Measurements from ENCODE around the gene PTPRH. TPM values are rescaled to one million over a fixed set of nuclear protein-coding genes. Genes with fewer than 3 reads are reported as not detected.
"Not testable (repeated sequence)": the region's sequence is repeated elsewhere in the genome, so short reads cannot be mapped to it uniquely, and the experiment has no call there.

PTPRH gene
- total RNA-seq, 2 experiments from 2014 or later: not detected

GRCh38 chr19:55173714-55174409, 35.4 kb downstream of the PTPRH start:
- DNase-seq (ENCODE audit: low spot score): peak; percentile 84
- H3K9me2 ChIP-seq (ENCODE audit: insufficient read depth, low read length): no peaks in the 10 kb centered on the region
- no peaks in the 10 kb centered on the region for H3K36me3 ChIP-seq (ENCODE audit: insufficient read depth, low read length)
- POLR2A ChIA-PET: no interaction called here
- no peaks in the 10 kb centered on the region for H3K9me3 ChIP-seq (ENCODE audit: low read length)
- no peak for TF ChIP-seq EZH2phosphoT487 (IDR thresholded peaks at IDR 0.05; ENCODE audit: borderline replicate concordance, low read depth, low read length)
- TF ChIP-seq CTCF (conservative IDR thresholded peaks at IDR 0.05; ENCODE audit: low read length): peak; percentile 46; the same call in 1 of the 2 replicates
- no TSS peak for BruUV-seq (replicated peaks)
- H4K20me1 ChIP-seq (ENCODE audit: insufficient read depth, low read length): no peaks in the 10 kb centered on the region
- peak overlapping the region; percentile 70 for H3K4me3 ChIP-seq (ENCODE audit: low read depth, low read length, poor library complexity, severe bottlenecking)
- H3K4me1 ChIP-seq (ENCODE audit: insufficient read depth, low read length, poor library complexity, severe bottlenecking): peaks cover 31% of the 10 kb centered on the region
- H3K79me2 ChIP-seq (ENCODE audit: insufficient read depth, low read depth, low read length): no peaks in the 10 kb centered on the region
- peak overlapping the region; percentile 37 for H3K27ac ChIP-seq (ENCODE audit: low read depth, low read length, poor library complexity, severe bottlenecking)
- H2AFZ ChIP-seq (ENCODE audit: low read length): peak overlapping the region; percentile 87
- CTCF ChIA-PET (ENCODE audit: unreplicated experiment): no interaction called here
- H3K4me2 ChIP-seq (ENCODE audit: low read length): peak overlapping the region; percentile 78
- intact Hi-C loops (cut with micrococcal nuclease; ENCODE audit: unreplicated experiment): loop anchor here (5.0 kb wide), 1 partner anchor 108 kb away; the partner anchor contains the start of genes BRSK1 and HSPBP1

GRCh38 chr19:55173186-55173713, 36.1 kb downstream of the PTPRH start:
- Histone ChIP-seq H4K20me1 (ENCODE audit: insufficient read depth, low read length) (no peaks in the 10 kb centered on the region), H3K36me3 (ENCODE audit: insufficient read depth, low read length) (no peaks in the 10 kb centered on the region), H3K9me2 (ENCODE audit: insufficient read depth, low read length) (no peaks in the 10 kb centered on the region), H3K4me3 (ENCODE audit: low read depth, low read length, poor library complexity, severe bottlenecking) (peak overlapping the region; percentile 70), H2AFZ (ENCODE audit: low read length) (peak overlapping the region; percentile 87), H3K9me3 (ENCODE audit: low read length) (no peaks in the 10 kb centered on the region), H3K79me2 (ENCODE audit: insufficient read depth, low read depth, low read length) (no peaks in the 10 kb centered on the region), H3K4me2 (ENCODE audit: low read length) (peak overlapping the region; percentile 78), H3K4me1 (ENCODE audit: insufficient read depth, low read length, poor library complexity, severe bottlenecking) (peaks cover 25% of the 10 kb centered on the region), H3K27ac (ENCODE audit: low read depth, low read length, poor library complexity, severe bottlenecking) (peak overlapping the region; percentile 37)
- no TSS peak for BruUV-seq (replicated peaks)
- intact Hi-C loops (cut with micrococcal nuclease; ENCODE audit: unreplicated experiment): loop anchor here (5.0 kb wide), 1 partner anchor 109 kb away; the partner anchor contains the start of genes BRSK1 and HSPBP1
- DNase-seq (ENCODE audit: low spot score): no peak
- TF ChIP-seq EZH2phosphoT487 (IDR thresholded peaks at IDR 0.05; ENCODE audit: borderline replicate concordance, low read depth, low read length): no peak
- no peak for TF ChIP-seq CTCF (conservative IDR thresholded peaks at IDR 0.05; ENCODE audit: low read length)
- POLR2A ChIA-PET: interaction anchor here (0.7 kb wide), 1 partner anchor 126 kb away, joined by 3 read pairs; no protein-coding TSS in a partner anchor
- CTCF ChIA-PET (ENCODE audit: unreplicated experiment): no interaction called here

GRCh38 chr19:55172741-55173140, 36.6 kb downstream of the PTPRH start:
- POLR2A ChIA-PET: interaction anchor here (0.7 kb wide), 1 partner anchor 125 kb away, joined by 3 read pairs; no protein-coding TSS in a partner anchor
- TF ChIP-seq EZH2phosphoT487 (IDR thresholded peaks at IDR 0.05; ENCODE audit: borderline replicate concordance, low read depth, low read length): no peak
- no peak for TF ChIP-seq CTCF (conservative IDR thresholded peaks at IDR 0.05; ENCODE audit: low read length)
- no peaks in the 10 kb centered on the region for H4K20me1 ChIP-seq (ENCODE audit: insufficient read depth, low read length)
- DNase-seq (ENCODE audit: low spot score): no peak
- no peak overlapping the region for H2AFZ ChIP-seq (ENCODE audit: low read length)
- no peaks in the 10 kb centered on the region for H3K79me2 ChIP-seq (ENCODE audit: insufficient read depth, low read depth, low read length)
- CTCF ChIA-PET (ENCODE audit: unreplicated experiment): no interaction called here
- H3K4me1 ChIP-seq (ENCODE audit: insufficient read depth, low read length, poor library complexity, severe bottlenecking): peaks cover 23% of the 10 kb centered on the region
- H3K4me2 ChIP-seq (ENCODE audit: low read length): peak overlapping the region; percentile 78; the same call in 1 of the 2 replicates
- H3K9me3 ChIP-seq (ENCODE audit: low read length): no peaks in the 10 kb centered on the region
- BruUV-seq (replicated peaks): no TSS peak
- no peak overlapping the region for H3K27ac ChIP-seq (ENCODE audit: low read depth, low read length, poor library complexity, severe bottlenecking)
- H3K4me3 ChIP-seq (ENCODE audit: low read depth, low read length, poor library complexity, severe bottlenecking): no peak overlapping the region
- no peaks in the 10 kb centered on the region for H3K9me2 ChIP-seq (ENCODE audit: insufficient read depth, low read length)
- intact Hi-C loops (cut with micrococcal nuclease; ENCODE audit: unreplicated experiment): loop anchor here (5.0 kb wide), 1 partner anchor 110 kb away; the partner anchor contains the start of genes BRSK1 and HSPBP1
- no peaks in the 10 kb centered on the region for H3K36me3 ChIP-seq (ENCODE audit: insufficient read depth, low read length)

- CTCF ChIA-PET (ENCODE audit: unreplicated experiment); H3K9me3 ChIP-seq (ENCODE audit: low read length); H3K27ac ChIP-seq (ENCODE audit: low read depth, low read length, poor library complexity, severe bottlenecking); H4K20me1 ChIP-seq (ENCODE audit: insufficient read depth, low read length); H3K9me2 ChIP-seq (ENCODE audit: insufficient read depth, low read length); POLR2A ChIA-PET; H2AFZ ChIP-seq (ENCODE audit: low read length); H3K36me3 ChIP-seq (ENCODE audit: insufficient read depth, low read length); H3K4me2 ChIP-seq (ENCODE audit: low read length); H3K4me3 ChIP-seq (ENCODE audit: low read depth, low read length, poor library complexity, severe bottlenecking); BruUV-seq (replicated peaks); DNase-seq (ENCODE audit: low spot score); H3K79me2 ChIP-seq (ENCODE audit: insufficient read depth, low read depth, low read length): not testable (repeated sequence)
- intact Hi-C loops (cut with micrococcal nuclease; ENCODE audit: unreplicated experiment): loop anchor here (5.0 kb wide), 1 partner anchor 110 kb away; the partner anchor contains the start of genes BRSK1 and HSPBP1
- H3K4me1 ChIP-seq (ENCODE audit: insufficient read depth, low read length, poor library complexity, severe bottlenecking): peaks cover 24% of the 10 kb centered on the region
These were observed 37.0 kb downstream of the PTPRH start for GRCh38 chr19:55172318-55172717.
